ENCODE data around the gene MX1. TPM values are rescaled to one million over a fixed set of nuclear protein-coding genes. Genes with fewer than 3 reads are reported as not detected.

MX1 gene
- total and polyA plus RNA-seq, 2 experiments from 2014 or later: 2.1 to 6.5 TPM

- TF ChIP-seq CTCF (conservative IDR thresholded peaks at IDR 0.05; ENCODE audit: low read depth in 2 of 2) (no peak), ETS1 (IDR thresholded peaks at IDR 0.05) (no peak), NANOG (IDR thresholded peaks at IDR 0.05; ENCODE audit: borderline replicate concordance) (no peak), ZNF331 (CRISPR knock-in tag; IDR thresholded peaks at IDR 0.05; ENCODE audit: low read depth) (no peak), EZH2 (IDR thresholded peaks at IDR 0.05; ENCODE audit: low read depth, unreplicated experiment) (no peak), REST (IDR thresholded peaks at IDR 0.05; ENCODE audit: unreplicated experiment) (no peak), POLR2AphosphoS5 (IDR thresholded peaks at IDR 0.05; ENCODE audit: low read depth) (no peak)
Observed at GRCh38 chr21:41507521-41508414, 81.7 kb downstream of the MX1 start, which contains the start of gene TMPRSS2 (continued).

- H3K4me2 ChIP-seq: peak overlapping the region; percentile 84
- H3K4me1 ChIP-seq (ENCODE audit: insufficient read depth): peaks cover 16% of the 10 kb centered on the region
- H2AFZ ChIP-seq: peak overlapping the region; percentile 84
- H3K4me3 Mint-ChIP-seq: peak overlapping the region; percentile 70
- no peaks in the 10 kb centered on the region for H3K9me3 Mint-ChIP-seq
- no peaks in the 10 kb centered on the region for H3K36me3 ChIP-seq (ENCODE audit: insufficient read depth)
- peak; percentile 13 for ATAC-seq
- no peak overlapping the region for H3K27ac ChIP-seq (ENCODE audit: low read depth)
- H3K4me1 Mint-ChIP-seq: peaks cover 16% of the 10 kb centered on the region
- H4K20me1 ChIP-seq (replicated peaks; ENCODE audit: insufficient read depth): peaks cover 3% of the 10 kb centered on the region; the same call in 1 of the 2 replicates
- H3K9me2 ChIP-seq (ENCODE audit: insufficient read depth): no peaks in the 10 kb centered on the region
- TF ChIP-seq REST (IDR thresholded peaks at IDR 0.05; ENCODE audit: unreplicated experiment) (no peak), CREB1 (CRISPR knock-in tag; IDR thresholded peaks at IDR 0.05; ENCODE audit: low read depth) (no peak), NANOG (IDR thresholded peaks at IDR 0.05; ENCODE audit: borderline replicate concordance) (no peak), CTCF (conservative IDR thresholded peaks at IDR 0.05; ENCODE audit: low read depth in 2 of 2) (0 out of 4 replicates have a peak, but pooled peaks of 1 of the 2 experiments have one; percentile 15)
- peaks cover 37% of the 10 kb centered on the region for H3K27me3 Mint-ChIP-seq (ENCODE audit: insufficient read depth, low read depth, poor library complexity)
- H3K79me2 ChIP-seq (replicated peaks; ENCODE audit: insufficient read depth): 0 out of 2 replicates have a peak, but pooled peaks cover 3% of the 10 kb centered on the region
- peak overlapping the region; percentile 83 for H3K4me3 ChIP-seq
- DNase-seq (ENCODE audit: low spot score): peak; percentile 65
- peaks cover 44% of the 10 kb centered on the region for H3K27me3 ChIP-seq (ENCODE audit: insufficient read depth)
- no peak overlapping the region for H3K27ac Mint-ChIP-seq
- H3F3A ChIP-seq (replicated peaks; ENCODE audit: low read depth): 0 out of 2 replicates have a peak, but pooled peaks cover 4% of the 10 kb centered on the region
- H3K36me3 Mint-ChIP-seq (ENCODE audit: low read depth): no peaks in the 10 kb centered on the region
Observed at GRCh38 chr21:41508415-41509144, 82.5 kb downstream of the MX1 start.
